Measurements from ENCODE around the gene DDHD1.

Gene DDHD1

DNA sequence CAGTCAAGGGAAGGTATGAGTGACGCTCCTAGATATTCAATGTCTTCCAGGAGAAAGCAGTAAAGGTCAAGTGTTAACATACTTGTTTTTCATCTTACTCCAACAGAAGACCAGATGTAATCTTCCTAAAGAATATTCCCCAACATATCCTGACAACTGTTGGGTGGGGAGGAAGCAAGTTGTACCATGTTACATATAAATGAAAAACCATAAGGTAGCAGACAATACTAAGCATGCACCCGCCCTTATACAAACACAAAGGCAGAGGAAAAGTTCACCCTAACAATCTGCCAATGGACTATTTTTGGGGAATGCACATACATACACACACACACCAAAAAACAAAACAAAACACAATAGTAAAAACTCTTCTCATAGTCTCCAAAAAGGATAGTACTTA is 112.1 kb downstream of the DDHD1 start:
- no peak overlapping the region for H2BK15ac ChIP-seq (ENCODE audit: low read depth, poor library complexity, severe bottlenecking)
- H2AK5ac ChIP-seq (ENCODE audit: low read length, severe bottlenecking) = no peak overlapping the region
- H3K23ac ChIP-seq (ENCODE audit: low read length in 2 of 2) = no peak overlapping the region
- no peak overlapping the region for H3K4ac ChIP-seq (ENCODE audit: low read depth in 1 of 2, low read length in 2 of 2)
- H2BK12ac ChIP-seq (ENCODE audit: low read length in 2 of 2) = no peak overlapping the region
- no peaks in the 10 kb centered on the region for H3K79me1 ChIP-seq (replicated peaks; ENCODE audit: low read length, poor library complexity, severe bottlenecking)
- H3K4me2 ChIP-seq (ENCODE audit: low read length, poor library complexity, severe bottlenecking) = no peak overlapping the region
- H3K27me3 ChIP-seq (ENCODE audit: control insufficient read depth in 1 of 2, insufficient read depth in 1 of 2, low read length in 2 of 2) = no peaks in the 10 kb centered on the region
- no peak overlapping the region for H4K91ac ChIP-seq (ENCODE audit: low read length)
- H3K9ac ChIP-seq (ENCODE audit: low read length) = no peak overlapping the region
- H2BK120ac ChIP-seq (ENCODE audit: low read depth, low read length) = no peak overlapping the region
- peaks cover 0 to 66% of the 10 kb centered on the region in 2 experiments for H3K36me3 ChIP-seq (ENCODE audit: control insufficient read depth in 1 of 2, insufficient read depth in 2 of 2, low read depth in 1 of 2, low read length in 2 of 2)
- H3K14ac ChIP-seq (ENCODE audit: low read length in 2 of 2) = no peak overlapping the region
- no peak for DNase-seq
- 96% methylated on average over 2 of the region's 2 CpGs for WGBS
- no peaks in the 10 kb centered on the region for H3K4me1 ChIP-seq (ENCODE audit: control insufficient read depth, insufficient read depth, low read depth, low read length)
- H3K4me3 ChIP-seq (ENCODE audit: insufficient read depth in 1 of 2, low read depth in 1 of 2, low read length in 2 of 2) = no peak overlapping the region
- no peak overlapping the region for H2AFZ ChIP-seq (ENCODE audit: low read depth, low read length)
- no peak overlapping the region for H4K8ac ChIP-seq (ENCODE audit: low read length)
- no peak overlapping the region for H3K18ac ChIP-seq (ENCODE audit: low read depth in 1 of 2, low read length in 2 of 2)
- H3K27ac ChIP-seq (ENCODE audit: low read length, poor library complexity, severe bottlenecking) = no peak overlapping the region
- no peaks in the 10 kb centered on the region for H3K9me3 ChIP-seq (ENCODE audit: control insufficient read depth, low read length)
- H2BK5ac ChIP-seq (ENCODE audit: low read depth, low read length, poor library complexity, severe bottlenecking) = no peak overlapping the region

DNA sequence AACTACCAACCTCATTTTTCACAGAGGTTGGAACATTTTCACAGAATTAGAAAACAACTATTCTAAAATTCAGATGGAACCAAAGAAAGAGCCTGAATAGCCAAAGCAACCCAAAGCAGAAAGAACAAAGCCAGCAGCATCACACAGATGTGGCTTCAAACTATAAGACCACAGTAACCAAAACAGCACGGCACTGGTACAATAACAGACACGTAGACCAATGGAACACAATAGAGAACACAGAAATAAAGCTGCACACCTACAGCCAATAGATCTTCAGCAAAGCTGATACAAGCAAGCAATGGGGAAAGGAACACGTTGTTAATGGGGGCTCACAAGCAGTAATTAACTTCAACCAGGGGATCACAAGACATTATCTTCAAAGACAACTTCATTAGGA is 114.5 kb downstream of the DDHD1 start:
- peaks cover 0 to 63% of the 10 kb centered on the region in 2 experiments for H3K36me3 ChIP-seq (ENCODE audit: control insufficient read depth in 1 of 2, insufficient read depth in 2 of 2, low read depth in 1 of 2, low read length in 2 of 2)
- no peak overlapping the region for H3K18ac ChIP-seq (ENCODE audit: low read depth in 1 of 2, low read length in 2 of 2)
- H3K4me2 ChIP-seq (ENCODE audit: low read length, poor library complexity, severe bottlenecking) = no peak overlapping the region
- no peaks in the 10 kb centered on the region for H3K27me3 ChIP-seq (ENCODE audit: control insufficient read depth in 1 of 2, insufficient read depth in 1 of 2, low read length in 2 of 2)
- H2BK120ac ChIP-seq (ENCODE audit: low read depth, low read length) = no peak overlapping the region
- no peaks in the 10 kb centered on the region for H3K9me3 ChIP-seq (ENCODE audit: control insufficient read depth, low read length)
- no peak overlapping the region for H3K9ac ChIP-seq (ENCODE audit: low read length)
- no peak overlapping the region for H2BK12ac ChIP-seq (ENCODE audit: low read length in 2 of 2)
- H3K79me1 ChIP-seq (replicated peaks; ENCODE audit: low read length, poor library complexity, severe bottlenecking) = no peaks in the 10 kb centered on the region
- no peak overlapping the region for H3K4me3 ChIP-seq (ENCODE audit: insufficient read depth in 1 of 2, low read depth in 1 of 2, low read length in 2 of 2)
- H2AK5ac ChIP-seq (ENCODE audit: low read length, severe bottlenecking) = no peak overlapping the region
- H3K14ac ChIP-seq (ENCODE audit: low read length in 2 of 2) = no peak overlapping the region
- H3K27ac ChIP-seq (ENCODE audit: low read length, poor library complexity, severe bottlenecking) = no peak overlapping the region
- no peak overlapping the region for H2AFZ ChIP-seq (ENCODE audit: low read depth, low read length)
- no peak overlapping the region for H2BK5ac ChIP-seq (ENCODE audit: low read depth, low read length, poor library complexity, severe bottlenecking)
- 96% methylated on average over 3 of the region's 3 CpGs for WGBS
- H4K91ac ChIP-seq (ENCODE audit: low read length) = no peak overlapping the region
- DNase-seq = no peak
- no peak overlapping the region for H2BK15ac ChIP-seq (ENCODE audit: low read depth, poor library complexity, severe bottlenecking)
- no peaks in the 10 kb centered on the region for H3K4me1 ChIP-seq (ENCODE audit: control insufficient read depth, insufficient read depth, low read depth, low read length)
- H4K8ac ChIP-seq (ENCODE audit: low read length) = no peak overlapping the region
- H3K23ac ChIP-seq (ENCODE audit: low read length in 2 of 2) = no peak overlapping the region
- no peak overlapping the region for H3K4ac ChIP-seq (ENCODE audit: low read depth in 1 of 2, low read length in 2 of 2)

DNA sequence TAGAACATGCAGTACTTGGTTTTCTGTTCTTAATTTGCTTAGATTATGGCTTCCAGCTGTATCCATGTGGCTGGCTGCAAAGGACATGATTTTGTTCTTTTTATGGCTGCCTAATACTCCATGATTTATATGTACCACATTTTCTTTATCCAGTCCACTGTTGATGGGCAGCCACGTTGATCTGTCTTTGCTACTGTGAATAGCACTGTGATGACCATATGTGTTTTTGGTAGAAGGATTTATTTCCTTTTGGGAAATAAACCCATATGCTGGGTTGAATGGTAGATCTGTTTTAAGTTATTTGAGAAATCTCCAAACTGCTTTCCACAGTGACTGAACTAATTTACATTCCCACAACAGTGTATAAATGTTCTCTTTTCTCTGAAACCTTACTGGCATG is 116.1 kb downstream of the DDHD1 start:
- no peak overlapping the region for H2BK120ac ChIP-seq (ENCODE audit: low read depth, low read length)
- H3K4me1 ChIP-seq (ENCODE audit: control insufficient read depth, insufficient read depth, low read depth, low read length) = no peaks in the 10 kb centered on the region
- WGBS = 83% methylated on average over 1 of the region's 1 CpG
- H3K79me1 ChIP-seq (replicated peaks; ENCODE audit: low read length, poor library complexity, severe bottlenecking) = no peaks in the 10 kb centered on the region
- no peak overlapping the region for H2BK5ac ChIP-seq (ENCODE audit: low read depth, low read length, poor library complexity, severe bottlenecking)
- H3K27ac ChIP-seq (ENCODE audit: low read length, poor library complexity, severe bottlenecking) = no peak overlapping the region
- no peaks in the 10 kb centered on the region for H3K27me3 ChIP-seq (ENCODE audit: control insufficient read depth in 1 of 2, insufficient read depth in 1 of 2, low read length in 2 of 2)
- H3K14ac ChIP-seq (ENCODE audit: low read length in 2 of 2) = no peak overlapping the region
- H3K4me3 ChIP-seq (ENCODE audit: insufficient read depth in 1 of 2, low read depth in 1 of 2, low read length in 2 of 2) = no peak overlapping the region
- no peak overlapping the region for H3K18ac ChIP-seq (ENCODE audit: low read depth in 1 of 2, low read length in 2 of 2)
- H2AFZ ChIP-seq (ENCODE audit: low read depth, low read length) = no peak overlapping the region
- H3K9ac ChIP-seq (ENCODE audit: low read length) = no peak overlapping the region
- H2BK15ac ChIP-seq (ENCODE audit: low read depth, poor library complexity, severe bottlenecking) = no peak overlapping the region
- no peak overlapping the region for H3K23ac ChIP-seq (ENCODE audit: low read length in 2 of 2)
- DNase-seq = no peak
- no peak overlapping the region for H3K4me2 ChIP-seq (ENCODE audit: low read length, poor library complexity, severe bottlenecking)
- peaks cover 0 to 56% of the 10 kb centered on the region in 2 experiments for H3K36me3 ChIP-seq (ENCODE audit: control insufficient read depth in 1 of 2, insufficient read depth in 2 of 2, low read depth in 1 of 2, low read length in 2 of 2)
- H4K8ac ChIP-seq (ENCODE audit: low read length) = no peak overlapping the region
- no peak overlapping the region for H2BK12ac ChIP-seq (ENCODE audit: low read length in 2 of 2)
- H4K91ac ChIP-seq (ENCODE audit: low read length) = no peak overlapping the region
- no peak overlapping the region for H3K4ac ChIP-seq (ENCODE audit: low read depth in 1 of 2, low read length in 2 of 2)
- no peak overlapping the region for H2AK5ac ChIP-seq (ENCODE audit: low read length, severe bottlenecking)
- no peaks in the 10 kb centered on the region for H3K9me3 ChIP-seq (ENCODE audit: control insufficient read depth, low read length)

DNA sequence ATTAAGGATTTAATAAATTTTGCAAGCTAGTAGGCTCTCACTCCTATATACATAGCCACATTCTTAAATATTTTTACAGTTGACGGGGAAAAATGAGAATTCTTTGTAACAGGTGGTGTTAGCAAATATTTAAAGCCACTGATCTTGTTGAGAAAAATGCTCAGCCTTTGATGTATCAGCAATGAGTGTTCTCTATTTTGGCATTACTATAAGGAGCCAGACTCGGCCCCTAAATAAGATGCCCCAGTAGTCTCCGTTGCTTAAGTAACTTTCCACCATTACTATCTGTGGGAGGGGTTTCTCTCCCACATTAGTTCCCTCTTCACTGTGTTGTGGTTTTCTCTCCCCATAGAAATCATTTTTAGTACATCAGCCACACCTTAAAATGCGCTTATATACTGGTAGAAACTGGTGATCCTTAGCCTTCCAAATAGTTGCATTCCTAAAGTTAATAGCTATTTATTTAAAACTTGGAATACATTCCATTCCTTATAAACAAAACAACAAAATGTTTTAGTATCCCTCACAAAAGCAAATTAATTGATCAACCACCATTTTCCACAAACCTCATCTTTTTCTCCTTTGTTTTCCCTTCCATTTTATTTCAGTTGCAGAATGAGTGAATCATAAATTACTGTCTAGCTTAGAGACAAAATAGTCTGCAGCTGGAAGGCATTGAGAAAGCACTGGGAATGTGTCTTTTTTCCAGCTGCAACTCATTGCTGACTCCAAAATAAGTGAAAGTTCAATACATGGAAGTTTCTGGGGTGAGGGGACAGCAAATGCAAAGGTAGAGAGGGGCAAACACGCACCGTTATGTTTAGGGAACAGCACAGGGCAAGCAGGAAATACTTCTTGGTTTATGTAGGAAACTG is 117.5 kb downstream of the DDHD1 start:
- H2AK5ac ChIP-seq (ENCODE audit: low read length, severe bottlenecking) = no peak overlapping the region
- H3K18ac ChIP-seq (ENCODE audit: low read depth in 1 of 2, low read length in 2 of 2) = no peak overlapping the region
- H3K4ac ChIP-seq (ENCODE audit: low read depth in 1 of 2, low read length in 2 of 2) = no peak overlapping the region
- H4K8ac ChIP-seq (ENCODE audit: low read length) = no peak overlapping the region
- H3K27me3 ChIP-seq (ENCODE audit: control insufficient read depth in 1 of 2, insufficient read depth in 1 of 2, low read length in 2 of 2) = no peaks in the 10 kb centered on the region
- WGBS = 63% methylated on average over 5 of the region's 6 CpGs
- H3K27ac ChIP-seq (ENCODE audit: low read length, poor library complexity, severe bottlenecking) = no peak overlapping the region
- H3K79me1 ChIP-seq (replicated peaks; ENCODE audit: low read length, poor library complexity, severe bottlenecking) = no peaks in the 10 kb centered on the region
- H3K4me2 ChIP-seq (ENCODE audit: low read length, poor library complexity, severe bottlenecking) = no peak overlapping the region
- H3K23ac ChIP-seq (ENCODE audit: low read length in 2 of 2) = no peak overlapping the region
- no peak for DNase-seq
- H2BK15ac ChIP-seq (ENCODE audit: low read depth, poor library complexity, severe bottlenecking) = no peak overlapping the region
- H2BK12ac ChIP-seq (ENCODE audit: low read length in 2 of 2) = no peak overlapping the region
- no peak overlapping the region for H2AFZ ChIP-seq (ENCODE audit: low read depth, low read length)
- no peaks in the 10 kb centered on the region for H3K4me1 ChIP-seq (ENCODE audit: control insufficient read depth, insufficient read depth, low read depth, low read length)
- H4K91ac ChIP-seq (ENCODE audit: low read length) = no peak overlapping the region
- no peak overlapping the region for H2BK120ac ChIP-seq (ENCODE audit: low read depth, low read length)
- no peak overlapping the region for H3K9ac ChIP-seq (ENCODE audit: low read length)
- peak overlapping the region in 1 of 2 experiments; percentile 36 for H3K4me3 ChIP-seq (ENCODE audit: insufficient read depth in 1 of 2, low read depth in 1 of 2, low read length in 2 of 2)
- H3K36me3 ChIP-seq (ENCODE audit: control insufficient read depth in 1 of 2, insufficient read depth in 2 of 2, low read depth in 1 of 2, low read length in 2 of 2) = peaks cover 0 to 42% of the 10 kb centered on the region in 2 experiments
- H3K9me3 ChIP-seq (ENCODE audit: control insufficient read depth, low read length) = no peaks in the 10 kb centered on the region
- no peak overlapping the region for H3K14ac ChIP-seq (ENCODE audit: low read length in 2 of 2)
- H2BK5ac ChIP-seq (ENCODE audit: low read depth, low read length, poor library complexity, severe bottlenecking) = no peak overlapping the region
